ENCODE results near the gene ABCB4. TPM values are rescaled to one million over a fixed set of nuclear protein-coding genes. Genes with fewer than 3 reads are reported as not detected.

The ABCB4 gene
- total RNA-seq, 1 experiment from 2014 or later = 0.20 TPM

- H3K18ac ChIP-seq (ENCODE audit: insufficient read length, low read depth, low read length) = no peak overlapping the region
- TF ChIP-seq CTCF (conservative IDR thresholded peaks at IDR 0.05) = peak; percentile 52; the same call in 2 of the 3 replicates
- Mint-ChIP-seq H3K4me1 (peaks cover 3 to 6% of the 10 kb centered on the region in 2 experiments; a peak in 3 of 4 replicates), H3K27me3 (ENCODE audit: low read depth) (no peaks in the 10 kb centered on the region), H3K4me3 (no peak overlapping the region), H3K36me3 (ENCODE audit: insufficient read depth in 1 of 3, low read depth in 3 of 3) (no peaks in the 10 kb centered on the region), H3K9me3 (no peaks in the 10 kb centered on the region), H3K27ac (no peak overlapping the region)
- DNase-seq = no peak
- H2BK5ac ChIP-seq (ENCODE audit: insufficient read length, low read length) = no peak overlapping the region
- H4K91ac ChIP-seq (ENCODE audit: insufficient read length, low read depth, low read length) = no peak overlapping the region
- H3K27me3 ChIP-seq (ENCODE audit: insufficient read depth, low read length) = no peaks in the 10 kb centered on the region
- no peak overlapping the region for H4K5ac ChIP-seq (ENCODE audit: insufficient read length, low read depth, low read length)
- no peak overlapping the region for H2AK5ac ChIP-seq (ENCODE audit: insufficient read length, low read length)
- H3K9ac ChIP-seq (ENCODE audit: extremely low read depth, insufficient read length, low read length) = no peak overlapping the region
- H2BK15ac ChIP-seq (ENCODE audit: low read depth, low read length) = no peak overlapping the region
- H2BK12ac ChIP-seq (ENCODE audit: insufficient read length, low read depth, low read length) = no peak overlapping the region
- H3K27ac ChIP-seq (ENCODE audit: insufficient read length, low read depth, low read length) = no peak overlapping the region
- H3K23ac ChIP-seq (ENCODE audit: insufficient read length, low read depth, low read length) = no peak overlapping the region
- no peak overlapping the region for H2BK120ac ChIP-seq (ENCODE audit: low read depth, low read length, poor library complexity, severe bottlenecking)
- no peak overlapping the region for H3K56ac ChIP-seq (ENCODE audit: insufficient read length, low read depth, low read length)
- no peaks in the 10 kb centered on the region for H3K79me2 ChIP-seq (ENCODE audit: insufficient read depth, low read length)
- H3K4ac ChIP-seq (ENCODE audit: low read depth, low read length) = no peak overlapping the region
- no peak overlapping the region for H2AFZ ChIP-seq (ENCODE audit: low read length)
- no peak overlapping the region for H3T11ph ChIP-seq (ENCODE audit: low read length)
- H3K4me1 ChIP-seq (ENCODE audit: insufficient read depth, low read length) = no peaks in the 10 kb centered on the region
- no peaks in the 10 kb centered on the region for H3K79me1 ChIP-seq (ENCODE audit: insufficient read depth, low read depth, low read length, poor library complexity, severe bottlenecking)
- no peak overlapping the region for H4K8ac ChIP-seq (replicated peaks; ENCODE audit: insufficient read length, low read depth, low read length)
- no peak overlapping the region for H2BK20ac ChIP-seq (ENCODE audit: low read depth, low read length, poor library complexity, severe bottlenecking)
- H3K9me3 ChIP-seq (ENCODE audit: control insufficient read depth, low read depth, low read length) = no peaks in the 10 kb centered on the region
- no peak overlapping the region for H3K14ac ChIP-seq (ENCODE audit: insufficient read depth, low read length)
- no peak overlapping the region for H3K4me2 ChIP-seq (ENCODE audit: insufficient read depth, insufficient read length, low read length)
- H4K20me1 ChIP-seq (ENCODE audit: control insufficient read depth, insufficient read depth, insufficient read length) = no peaks in the 10 kb centered on the region
- H3K23me2 ChIP-seq (ENCODE audit: insufficient read length, low read depth, low read length, poor library complexity, severe bottlenecking) = no peaks in the 10 kb centered on the region
- WGBS (ENCODE audit: extremely low coverage, insufficient read length, low lambda C conversion rate) = no CpG with 5 or more reads among the region's 3 CpGs
These were observed 31.0 kb upstream of the ABCB4 start for GRCh38 chr7:87506246-87507180.
